PFSK-1 (cell line): ENCODE data around the gene FABP6.

ENCODE experiments used
- FOXP2 ChIP-seq: optimal IDR thresholded peaks from 2 replicates; pipeline ENCODE3; 2011; ENCODE audit warnings: borderline replicate concordance, control low read depth, inconsistent platforms; ENCODE audit not compliant: insufficient read depth; ENCODE audit errors: extremely low read length, extremely low read depth
- POLR2AphosphoS5 ChIP-seq: IDR thresholded peaks from 2 replicates; pipeline ENCODE4 v1.6.1; 2012; ENCODE audit warnings: low read depth, mild to moderate bottlenecking, control low read depth, low read length, moderate library complexity
- SIN3A ChIP-seq: IDR thresholded peaks from 2 replicates; pipeline ENCODE4 v1.6.1; 2012; ENCODE audit warnings: mild to moderate bottlenecking, low read length, moderate library complexity, borderline replicate concordance; ENCODE audit not compliant: insufficient read depth
- TAF1 ChIP-seq: IDR thresholded peaks from 2 replicates; pipeline ENCODE4 v1.6.1; 2012; ENCODE audit warnings: low read length, control low read depth, borderline replicate concordance; ENCODE audit not compliant: insufficient read depth
- TF ChIP-seq, protein P1 (sequence below), 2 experiments: IDR thresholded peaks; 2 replicates each; pipeline versions ENCODE4 v1.6.1 to v1.8.0; 2011 to 2012; ENCODE audit warnings: low read depth in 2 of 2, low read length in 2 of 2, control low read depth in 1 of 2, inconsistent platforms in 1 of 2, mild to moderate bottlenecking in 1 of 2, moderate library complexity in 1 of 2; ENCODE audit not compliant: insufficient read depth in 1 of 2

FABP6 gene

DNA sequence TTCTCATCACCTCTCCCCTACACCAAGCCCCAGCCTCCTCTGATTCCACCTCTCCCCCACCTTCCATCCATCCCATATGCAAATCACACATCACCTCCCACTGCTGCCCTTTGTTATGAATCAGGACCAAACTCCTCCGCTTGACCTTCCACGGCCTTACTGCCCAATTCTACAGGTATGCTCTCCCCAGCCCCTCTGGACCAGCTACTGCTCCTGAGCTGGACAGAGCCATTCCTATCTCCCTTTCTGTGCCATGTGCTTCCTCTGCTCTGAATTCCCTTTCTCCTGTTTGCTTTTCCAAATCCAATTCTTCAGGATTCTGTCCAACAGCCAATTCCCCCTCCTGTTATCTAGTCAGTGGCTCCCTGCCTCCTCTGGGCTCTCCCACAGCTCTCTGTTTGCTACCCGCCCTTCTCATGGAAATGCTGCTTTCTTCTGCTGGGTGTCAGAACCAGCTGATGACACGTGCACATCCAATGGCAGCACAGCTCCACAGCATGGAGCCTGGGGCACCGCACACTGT lies 8.3 kb downstream of the FABP6 start:
- TF ChIP-seq, protein P1, sequence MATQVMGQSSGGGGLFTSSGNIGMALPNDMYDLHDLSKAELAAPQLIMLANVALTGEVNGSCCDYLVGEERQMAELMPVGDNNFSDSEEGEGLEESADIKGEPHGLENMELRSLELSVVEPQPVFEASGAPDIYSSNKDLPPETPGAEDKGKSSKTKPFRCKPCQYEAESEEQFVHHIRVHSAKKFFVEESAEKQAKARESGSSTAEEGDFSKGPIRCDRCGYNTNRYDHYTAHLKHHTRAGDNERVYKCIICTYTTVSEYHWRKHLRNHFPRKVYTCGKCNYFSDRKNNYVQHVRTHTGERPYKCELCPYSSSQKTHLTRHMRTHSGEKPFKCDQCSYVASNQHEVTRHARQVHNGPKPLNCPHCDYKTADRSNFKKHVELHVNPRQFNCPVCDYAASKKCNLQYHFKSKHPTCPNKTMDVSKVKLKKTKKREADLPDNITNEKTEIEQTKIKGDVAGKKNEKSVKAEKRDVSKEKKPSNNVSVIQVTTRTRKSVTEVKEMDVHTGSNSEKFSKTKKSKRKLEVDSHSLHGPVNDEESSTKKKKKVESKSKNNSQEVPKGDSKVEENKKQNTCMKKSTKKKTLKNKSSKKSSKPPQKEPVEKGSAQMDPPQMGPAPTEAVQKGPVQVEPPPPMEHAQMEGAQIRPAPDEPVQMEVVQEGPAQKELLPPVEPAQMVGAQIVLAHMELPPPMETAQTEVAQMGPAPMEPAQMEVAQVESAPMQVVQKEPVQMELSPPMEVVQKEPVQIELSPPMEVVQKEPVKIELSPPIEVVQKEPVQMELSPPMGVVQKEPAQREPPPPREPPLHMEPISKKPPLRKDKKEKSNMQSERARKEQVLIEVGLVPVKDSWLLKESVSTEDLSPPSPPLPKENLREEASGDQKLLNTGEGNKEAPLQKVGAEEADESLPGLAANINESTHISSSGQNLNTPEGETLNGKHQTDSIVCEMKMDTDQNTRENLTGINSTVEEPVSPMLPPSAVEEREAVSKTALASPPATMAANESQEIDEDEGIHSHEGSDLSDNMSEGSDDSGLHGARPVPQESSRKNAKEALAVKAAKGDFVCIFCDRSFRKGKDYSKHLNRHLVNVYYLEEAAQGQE (IDR thresholded peaks at IDR 0.05; ENCODE audit: insufficient read depth in 1 of 2, low read depth in 2 of 2, low read length in 2 of 2), result no peak
- TF ChIP-seq POLR2AphosphoS5 (no peak), SIN3A (no peak), FOXP2 (no peak), TAF1 (no peak)

DNA sequence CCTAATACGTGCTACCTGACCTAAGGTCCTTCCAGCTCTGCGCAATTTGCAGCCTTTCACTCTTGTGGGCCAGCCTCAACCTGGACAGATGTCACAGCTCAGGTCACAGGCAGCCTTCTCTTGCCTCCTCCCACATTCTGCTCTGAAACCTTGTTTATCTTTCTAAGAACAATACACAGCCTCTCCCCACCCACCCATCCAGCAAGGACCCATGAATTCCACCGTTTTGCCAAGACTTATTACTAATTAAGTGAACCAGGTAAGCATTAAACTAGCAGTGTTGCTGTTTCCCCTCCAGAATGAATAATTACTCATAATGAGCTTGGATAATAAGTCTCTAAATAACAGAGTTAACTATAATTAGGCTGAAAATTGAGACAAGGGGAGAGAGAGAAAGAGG lies 11.0 kb downstream of the FABP6 start:
- TF ChIP-seq POLR2AphosphoS5, result no peak
- no peak for TF ChIP-seq TAF1
- no peak for TF ChIP-seq SIN3A
- TF ChIP-seq, protein P1 (IDR thresholded peaks at IDR 0.05; ENCODE audit: insufficient read depth in 1 of 2, low read depth in 2 of 2, low read length in 2 of 2), result no peak
- TF ChIP-seq FOXP2, result no peak

DNA sequence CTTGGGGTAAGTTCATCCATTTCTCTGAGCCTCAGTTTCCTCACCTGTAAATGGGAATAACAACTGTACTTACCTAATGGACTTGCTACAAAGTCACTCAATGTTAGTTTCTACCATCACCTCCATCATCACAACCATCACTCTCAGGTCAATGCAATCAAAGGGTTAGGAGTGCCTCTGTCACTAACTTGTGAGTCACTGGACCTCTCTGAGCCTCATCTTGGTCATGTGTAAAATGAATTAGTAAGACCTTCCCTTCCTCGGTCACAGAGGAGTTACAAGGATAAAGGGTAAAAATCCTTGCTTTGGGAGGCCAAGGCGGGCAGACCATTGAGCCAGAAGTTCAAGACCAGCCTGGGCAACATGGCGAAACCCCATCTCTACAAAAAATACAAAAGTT lies 12.8 kb downstream of the FABP6 start:
- no peak for TF ChIP-seq TAF1
- TF ChIP-seq FOXP2, result no peak
- TF ChIP-seq, protein P1 (IDR thresholded peaks at IDR 0.05; ENCODE audit: insufficient read depth in 1 of 2, low read depth in 2 of 2, low read length in 2 of 2), result no peak
- TF ChIP-seq POLR2AphosphoS5, result no peak
- TF ChIP-seq SIN3A, result no peak

DNA sequence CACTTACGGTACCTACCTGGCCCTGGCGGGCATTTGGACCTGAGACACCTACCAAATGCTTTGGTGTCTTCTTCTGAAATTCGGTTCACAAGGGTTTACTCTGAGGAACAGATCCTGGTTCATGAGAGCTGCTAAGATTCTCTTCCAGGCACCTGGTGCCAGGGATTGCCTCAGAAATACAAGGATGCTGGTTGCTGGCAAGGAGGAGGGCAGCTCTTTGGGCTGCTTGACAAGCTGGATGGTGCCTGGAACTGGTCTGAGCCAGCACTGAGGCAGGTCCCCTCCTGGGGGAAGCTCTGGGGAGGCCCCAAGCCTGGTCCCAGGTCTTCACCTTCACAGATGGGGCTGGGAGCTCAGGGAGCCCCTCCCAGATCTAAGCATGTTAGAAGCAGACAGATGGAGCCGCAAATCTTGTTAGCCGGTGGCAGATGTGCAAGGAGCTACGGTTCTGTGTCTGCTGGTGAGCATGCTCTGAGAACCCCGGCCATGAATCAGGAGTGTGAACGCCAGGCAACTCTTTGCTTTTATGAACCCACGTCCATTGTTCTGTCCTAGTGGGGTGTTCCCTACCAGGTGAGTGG lies 16.3 kb downstream of the FABP6 start:
- TF ChIP-seq, protein P1 (IDR thresholded peaks at IDR 0.05; ENCODE audit: insufficient read depth in 1 of 2, low read depth in 2 of 2, low read length in 2 of 2), result no peak
- TF ChIP-seq TAF1 (no peak), POLR2AphosphoS5 (no peak), SIN3A (no peak), FOXP2 (no peak)

DNA sequence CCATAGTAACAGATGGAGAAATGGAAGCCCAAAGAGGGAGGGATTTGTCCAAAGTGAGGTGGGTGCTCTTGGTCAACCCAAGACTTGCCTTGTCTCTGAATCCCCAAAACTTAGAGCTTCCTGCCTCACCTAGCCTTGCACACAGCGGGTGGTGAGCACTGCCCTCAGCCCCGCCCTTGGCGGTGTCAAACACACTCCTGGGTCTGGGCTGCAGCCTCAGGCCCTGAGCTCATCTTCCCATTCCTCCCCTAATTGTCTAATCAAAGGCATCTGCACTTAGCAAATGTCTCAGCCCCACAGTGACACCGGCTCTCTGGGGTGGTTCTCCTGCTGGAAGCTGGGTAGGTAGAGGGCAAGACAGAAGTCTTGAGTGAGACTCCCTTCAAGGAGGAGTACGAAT lies 20.9 kb downstream of the FABP6 start:
- TF ChIP-seq POLR2AphosphoS5, result no peak
- no peak for TF ChIP-seq SIN3A
- TF ChIP-seq, protein P1 (IDR thresholded peaks at IDR 0.05; ENCODE audit: insufficient read depth in 1 of 2, low read depth in 2 of 2, low read length in 2 of 2), result no peak
- no peak for TF ChIP-seq FOXP2
- TF ChIP-seq TAF1, result no peak
